Measurements from ENCODE around the gene SLC35D2.

SLC35D2 gene

DNA sequence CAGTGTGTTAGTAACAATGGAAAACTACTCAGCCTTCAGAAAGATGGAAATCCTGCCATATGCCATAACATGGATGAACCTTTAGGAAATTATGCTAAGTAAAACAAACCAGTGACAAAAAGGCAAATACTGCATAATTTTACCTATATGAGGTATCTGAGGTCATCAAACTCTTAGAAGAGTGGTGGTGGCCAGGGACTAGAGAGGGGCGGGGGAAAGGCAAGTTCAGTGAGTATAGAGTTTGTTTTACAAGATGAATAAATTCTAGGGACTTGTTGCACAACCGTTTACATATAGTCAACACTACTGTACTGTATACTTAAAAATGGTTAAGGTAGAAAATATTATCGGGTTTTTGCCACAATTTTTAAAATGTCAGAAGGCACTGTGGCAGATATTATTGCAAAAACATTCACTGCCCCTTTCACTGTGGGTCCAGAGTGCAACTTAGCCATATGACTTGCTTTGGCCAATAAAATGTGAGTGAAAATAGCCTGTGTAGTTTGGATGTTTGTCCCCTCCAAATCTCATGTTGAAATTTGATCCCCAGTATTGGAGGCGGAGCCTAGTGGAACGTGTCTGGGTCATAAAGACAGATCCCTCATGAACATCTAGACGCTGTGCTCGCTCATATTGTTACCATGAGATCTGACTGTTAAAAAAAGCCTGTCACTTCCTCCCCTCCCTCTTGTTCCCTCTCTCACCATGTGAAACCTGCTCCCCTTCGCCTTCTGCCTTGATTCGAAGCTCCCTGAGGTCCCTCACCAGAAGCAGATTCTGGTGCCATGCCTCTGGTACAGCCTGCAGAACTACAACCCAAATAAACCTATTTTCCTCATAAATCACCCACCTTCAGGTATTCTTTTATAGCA lies 25.1 kb upstream of the SLC35D2 start:
- Histone ChIP-seq H3K79me2 (ENCODE audit: insufficient read depth, low read length) (peaks cover 95% of the 10 kb centered on the region), H3K36me3 (ENCODE audit: low read length) (peaks cover 10% of the 10 kb centered on the region), H3K27ac (ENCODE audit: low read depth, low read length) (no peak overlapping the region), H3K9ac (ENCODE audit: low read length) (no peak overlapping the region), H4K20me1 (ENCODE audit: low read depth, low read length) (peaks cover 35% of the 10 kb centered on the region), H3K4me3 (ENCODE audit: insufficient read depth, low read length, poor library complexity, severe bottlenecking) (no peak overlapping the region), H3K9me3 (ENCODE audit: insufficient read depth, low read length) (no peaks in the 10 kb centered on the region), H3K9me2 (replicated peaks; ENCODE audit: insufficient read depth, low read length) (no peaks in the 10 kb centered on the region), H3F3A (ENCODE audit: insufficient read depth) (peaks cover 13% of the 10 kb centered on the region; the same call in 1 of the 2 replicates), H3K27me3 (ENCODE audit: low read length) (no peaks in the 10 kb centered on the region), H3K4me2 (ENCODE audit: low read depth, low read length, poor library complexity, severe bottlenecking) (no peak overlapping the region), H2AFZ (ENCODE audit: low read depth, low read length, severe bottlenecking) (no peak overlapping the region)
- TF ChIP-seq, protein P1, sequence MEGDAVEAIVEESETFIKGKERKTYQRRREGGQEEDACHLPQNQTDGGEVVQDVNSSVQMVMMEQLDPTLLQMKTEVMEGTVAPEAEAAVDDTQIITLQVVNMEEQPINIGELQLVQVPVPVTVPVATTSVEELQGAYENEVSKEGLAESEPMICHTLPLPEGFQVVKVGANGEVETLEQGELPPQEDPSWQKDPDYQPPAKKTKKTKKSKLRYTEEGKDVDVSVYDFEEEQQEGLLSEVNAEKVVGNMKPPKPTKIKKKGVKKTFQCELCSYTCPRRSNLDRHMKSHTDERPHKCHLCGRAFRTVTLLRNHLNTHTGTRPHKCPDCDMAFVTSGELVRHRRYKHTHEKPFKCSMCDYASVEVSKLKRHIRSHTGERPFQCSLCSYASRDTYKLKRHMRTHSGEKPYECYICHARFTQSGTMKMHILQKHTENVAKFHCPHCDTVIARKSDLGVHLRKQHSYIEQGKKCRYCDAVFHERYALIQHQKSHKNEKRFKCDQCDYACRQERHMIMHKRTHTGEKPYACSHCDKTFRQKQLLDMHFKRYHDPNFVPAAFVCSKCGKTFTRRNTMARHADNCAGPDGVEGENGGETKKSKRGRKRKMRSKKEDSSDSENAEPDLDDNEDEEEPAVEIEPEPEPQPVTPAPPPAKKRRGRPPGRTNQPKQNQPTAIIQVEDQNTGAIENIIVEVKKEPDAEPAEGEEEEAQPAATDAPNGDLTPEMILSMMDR (IDR thresholded peaks at IDR 0.05; ENCODE audit: insufficient read depth, low read length, poor library complexity, severe bottlenecking): no peak
- TF ChIP-seq EZH2phosphoT487 (conservative IDR thresholded peaks at IDR 0.05; ENCODE audit: low read length): no peak

DNA sequence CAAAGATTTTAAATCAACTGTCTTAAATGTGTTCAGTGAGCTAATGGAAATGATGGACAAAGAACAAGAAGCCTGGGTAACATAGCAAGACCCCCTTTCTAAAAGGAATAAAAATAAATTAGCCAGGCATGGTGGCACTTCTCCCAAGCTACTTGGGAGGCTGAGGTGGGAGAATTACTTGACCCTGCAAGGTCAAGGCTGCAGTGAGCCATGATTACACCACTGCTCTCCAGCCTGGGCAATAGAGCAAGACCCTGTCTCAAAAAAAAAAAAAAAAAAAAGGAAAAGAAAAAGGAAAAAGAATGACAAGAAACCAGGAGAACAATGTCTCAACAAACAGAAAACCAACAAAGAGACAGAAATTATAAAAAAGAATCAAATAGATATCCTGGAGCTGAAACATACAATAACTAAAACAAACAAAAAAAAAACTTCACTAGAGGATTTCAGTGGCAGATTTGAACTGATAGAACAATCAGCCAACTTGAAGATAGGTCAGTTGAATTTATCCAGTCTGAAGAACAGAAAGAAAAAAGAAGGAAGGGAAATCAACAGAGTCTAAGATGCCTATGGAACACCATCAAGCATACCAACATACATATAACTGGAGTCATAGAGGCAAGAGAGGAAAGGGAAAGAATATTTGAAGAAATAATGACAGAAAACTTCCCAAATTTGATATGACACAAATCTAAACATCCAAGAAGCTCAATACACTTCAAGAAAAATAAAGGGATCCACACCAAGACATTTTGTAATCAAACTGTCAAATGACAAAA lies 16.8 kb upstream of the SLC35D2 start:
- H2AFZ ChIP-seq (ENCODE audit: low read depth, low read length, severe bottlenecking): no peak overlapping the region
- H3K9me3 ChIP-seq (ENCODE audit: insufficient read depth, low read length): no peaks in the 10 kb centered on the region
- TF ChIP-seq EZH2phosphoT487 (conservative IDR thresholded peaks at IDR 0.05; ENCODE audit: low read length): no peak
- TF ChIP-seq, protein P1 (IDR thresholded peaks at IDR 0.05; ENCODE audit: insufficient read depth, low read length, poor library complexity, severe bottlenecking): no peak
- H3K79me2 ChIP-seq (ENCODE audit: insufficient read depth, low read length): peaks cover 83% of the 10 kb centered on the region
- no peak overlapping the region for H3K9ac ChIP-seq (ENCODE audit: low read length)
- H3K4me2 ChIP-seq (ENCODE audit: low read depth, low read length, poor library complexity, severe bottlenecking): no peak overlapping the region
- H3K9me2 ChIP-seq (replicated peaks; ENCODE audit: insufficient read depth, low read length): no peaks in the 10 kb centered on the region
- H3K27ac ChIP-seq (ENCODE audit: low read depth, low read length): no peak overlapping the region
- peaks cover 12% of the 10 kb centered on the region for H3K36me3 ChIP-seq (ENCODE audit: low read length)
- H3K27me3 ChIP-seq (ENCODE audit: low read length): no peaks in the 10 kb centered on the region
- no peak overlapping the region for H3K4me3 ChIP-seq (ENCODE audit: insufficient read depth, low read length, poor library complexity, severe bottlenecking)
- H3F3A ChIP-seq (ENCODE audit: insufficient read depth): peaks cover 4% of the 10 kb centered on the region; the same call in 1 of the 2 replicates
- peaks cover 47% of the 10 kb centered on the region for H4K20me1 ChIP-seq (ENCODE audit: low read depth, low read length)

DNA sequence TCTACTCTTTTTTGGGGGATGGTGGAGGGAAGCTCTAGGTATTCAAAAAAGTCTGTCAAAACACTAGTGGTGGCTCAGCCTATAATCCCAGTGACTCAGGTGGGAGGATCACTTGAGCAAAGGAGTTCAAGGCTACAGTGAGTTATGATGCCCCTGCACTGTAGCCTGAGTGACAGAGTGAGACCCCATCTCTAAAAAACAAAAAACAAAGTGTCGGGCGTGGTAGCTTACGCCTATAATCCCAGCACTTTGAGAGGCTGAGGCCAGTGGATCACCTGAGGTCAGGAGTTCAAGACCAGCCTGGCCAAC lies 15.8 kb upstream of the SLC35D2 start:
- no peak overlapping the region for H3K4me2 ChIP-seq (ENCODE audit: low read depth, low read length, poor library complexity, severe bottlenecking)
- H3K36me3 ChIP-seq (ENCODE audit: low read length): peaks cover 17% of the 10 kb centered on the region
- H3K27ac ChIP-seq (ENCODE audit: low read depth, low read length): no peak overlapping the region
- H3K9me3 ChIP-seq (ENCODE audit: insufficient read depth, low read length): no peaks in the 10 kb centered on the region
- no peaks in the 10 kb centered on the region for H3K27me3 ChIP-seq (ENCODE audit: low read length)
- H3K4me3 ChIP-seq (ENCODE audit: insufficient read depth, low read length, poor library complexity, severe bottlenecking): no peak overlapping the region
- TF ChIP-seq EZH2phosphoT487 (conservative IDR thresholded peaks at IDR 0.05; ENCODE audit: low read length): no peak
- TF ChIP-seq, protein P1 (IDR thresholded peaks at IDR 0.05; ENCODE audit: insufficient read depth, low read length, poor library complexity, severe bottlenecking): no peak
- peaks cover 78% of the 10 kb centered on the region for H3K79me2 ChIP-seq (ENCODE audit: insufficient read depth, low read length)
- no peak overlapping the region for H2AFZ ChIP-seq (ENCODE audit: low read depth, low read length, severe bottlenecking)
- peaks cover 48% of the 10 kb centered on the region for H4K20me1 ChIP-seq (ENCODE audit: low read depth, low read length)
- no peaks in the 10 kb centered on the region for H3K9me2 ChIP-seq (replicated peaks; ENCODE audit: insufficient read depth, low read length)
- H3K9ac ChIP-seq (ENCODE audit: low read length): no peak overlapping the region
- peaks cover 4% of the 10 kb centered on the region; the same call in 1 of the 2 replicates for H3F3A ChIP-seq (ENCODE audit: insufficient read depth)

Data from SU-DHL-6 (cell line).